CD4-positive, alpha-beta T cell (primary cell): ENCODE data around the gene NAGS. TPM values are rescaled to one million over a fixed set of nuclear protein-coding genes. Genes with fewer than 3 reads are reported as not detected.

Experiments used
- ATAC-seq: fragments of 200-7000 bp; cut with Tn5 transposase; one replicate; pipeline ENCODE4 v1.10.0; 2022; ENCODE audit warnings: mild to moderate bottlenecking; ENCODE audit not compliant: poor library complexity
- CTCF ChIA-PET: fragments of 350-600 bp; sonication (Branson Sonifier 250); formaldehyde crosslinking; loops from one replicate; lab custom pipeline; 2021; ENCODE audit warnings: antibody characterized with exemption, inconsistent platforms; lab: Charles Lee
- POLR2A ChIA-PET: fragments of 350-600 bp; sonication (Branson Sonifier 250); formaldehyde crosslinking; loops from one replicate; lab custom pipeline; 2021; ENCODE audit warnings: antibody characterized with exemption, inconsistent platforms; lab: Charles Lee
- DNase-seq, 14 experiments: peaks; one replicate each; pipeline ENCODE4 v3.0.0-alpha.2; 2013 to 2020; ENCODE audit warnings: mixed read lengths in 2 of 14
- H3K27ac ChIP-seq, 2 donors: one replicate each; pipeline versions ENCODE4 v1.5.1 to v1.7.0; 2013; ENCODE audit warnings: low read length in 2 of 2, low read depth in 1 of 2, mild to moderate bottlenecking in 1 of 2
- H3K27me3 ChIP-seq, 2 experiments: 1 replicate in 1 of 2; 2 replicates in 1 of 2; pipeline versions ENCODE4 v1.6.1 to v1.7.0; 2013; ENCODE audit warnings: low read length in 2 of 2, control low read depth in 1 of 2, mild to moderate bottlenecking in 1 of 2, moderate library complexity in 1 of 2; ENCODE audit not compliant: insufficient read depth in 2 of 2, control insufficient read depth in 1 of 2
- H3K36me3 ChIP-seq: one replicate; pipeline ENCODE4 v1.6.1; 2013; ENCODE audit warnings: low read length, control low read depth; ENCODE audit not compliant: insufficient read depth
- H3K4me1 ChIP-seq: one replicate; pipeline ENCODE4 v1.6.1; 2013; ENCODE audit warnings: low read length, control low read depth; ENCODE audit not compliant: insufficient read depth
- H3K4me3 ChIP-seq: one replicate; pipeline ENCODE4 v1.5.1; 2013; ENCODE audit warnings: mild to moderate bottlenecking, low read length, moderate library complexity
- H3K9me3 ChIP-seq, 2 experiments: 1 replicate in 1 of 2; 2 replicates in 1 of 2; pipeline versions ENCODE4 v1.6.1 to v1.7.0; 2013; ENCODE audit warnings: low read length in 2 of 2, mild to moderate bottlenecking in 2 of 2, control low read depth in 1 of 2, moderate library complexity in 1 of 2; ENCODE audit not compliant: control insufficient read depth in 1 of 2, insufficient read depth in 1 of 2
- H3K27ac Mint-ChIP-seq: one replicate; pipeline ENCODE4 v1.8.0; 2020; ENCODE audit warnings: mixed read lengths
- H3K27me3 Mint-ChIP-seq: one replicate; pipeline ENCODE4 v1.8.0; 2021; ENCODE audit warnings: mixed read lengths
- H3K36me3 Mint-ChIP-seq: one replicate; pipeline ENCODE4 v1.8.0; 2021; ENCODE audit warnings: low read depth, mixed read lengths
- H3K4me1 Mint-ChIP-seq: one replicate; pipeline ENCODE4 v1.8.0; 2021; ENCODE audit warnings: low read depth, mixed read lengths
- H3K4me3 Mint-ChIP-seq: one replicate; pipeline ENCODE4 v1.8.0; 2020; ENCODE audit warnings: mild to moderate bottlenecking, mixed read lengths
- H3K9me3 Mint-ChIP-seq: one replicate; pipeline ENCODE4 v1.8.0; 2020; ENCODE audit warnings: mixed read lengths
- CTCF ChIP-seq: fragments of 200-600 bp; IDR thresholded peaks from one replicate; pipeline ENCODE4 v1.8.0; 2022; ENCODE audit warnings: antibody characterized with exemption, mild to moderate bottlenecking
- intact Hi-C, 2 experiments: fragments of 100-400 bp; cut with DNase I in 1 of 2; cut with micrococcal nuclease in 1 of 2; formaldehyde crosslinking; loops; one replicate each; pipeline versions ENCODE4 v1.15.1 to v1.9.0; 2023 to 2025; cut with DNase I, micrococcal nuclease
- total RNA-seq, 174 experiments: library from RNA in 2 of 174; stranded (reverse) in 2 of 174; gene quantifications; one replicate each; pipeline ENCODE4 v1.2.3 and lab custom pipeline; 2021 to 2026

NAGS gene
- total RNA-seq, 2 experiments from 2014 or later, result 0.14 to 0.56 TPM

- Mint-ChIP-seq H3K4me1 (no peaks in the 10 kb centered on the region), H3K27me3 (peaks cover 81% of the 10 kb centered on the region), H3K36me3 (no peaks in the 10 kb centered on the region), H3K27ac (no peak overlapping the region), H3K9me3 (no peaks in the 10 kb centered on the region), H3K4me3 (no peak overlapping the region)
- DNase-seq (no peak), ATAC-seq (no peak)
- no peaks in the 10 kb centered on the region for H3K36me3 ChIP-seq
- H3K9me3 ChIP-seq, result peaks cover 0 to 6% of the 10 kb centered on the region in 2 experiments
- H3K27me3 ChIP-seq, result peaks cover 35 to 63% of the 10 kb centered on the region in 2 experiments
- ChIA-PET CTCF (no interaction called here), POLR2A (no interaction called here)
- no peak for TF ChIP-seq CTCF
- H3K27ac ChIP-seq, result no peak overlapping the region
- H3K4me3 ChIP-seq, result no peak overlapping the region
- intact Hi-C loops, result no loop called here
- peaks cover 15% of the 10 kb centered on the region for H3K4me1 ChIP-seq
These were observed 19.9 kb upstream of the NAGS start for GRCh38 chr17:43984521-43984920.

GRCh38 chr17:43986225-43986981 is 18.0 kb upstream of the NAGS start:
- Histone ChIP-seq H3K9me3 (peaks cover 0 to 6% of the 10 kb centered on the region in 2 experiments), H3K36me3 (no peaks in the 10 kb centered on the region), H3K27me3 (peaks cover 35 to 55% of the 10 kb centered on the region in 2 experiments), H3K4me1 (peaks cover 15% of the 10 kb centered on the region), H3K4me3 (no peak overlapping the region), H3K27ac (no peak overlapping the region)
- no peak overlapping the region for H3K4me3 Mint-ChIP-seq
- ATAC-seq, result no peak
- no peak overlapping the region for H3K27ac Mint-ChIP-seq
- intact Hi-C loops, result no loop called here
- no peak for DNase-seq
- no peaks in the 10 kb centered on the region for H3K36me3 Mint-ChIP-seq
- peaks cover 68% of the 10 kb centered on the region for H3K27me3 Mint-ChIP-seq
- CTCF ChIA-PET, result interaction anchor here (0.6 to 1.4 kb wide), 2 partner anchors 16 to 244 kb away, joined by 3 read pairs; no protein-coding TSS in a partner anchor
- no peaks in the 10 kb centered on the region for H3K9me3 Mint-ChIP-seq
- no peak for TF ChIP-seq CTCF
- POLR2A ChIA-PET, result no interaction called here
- H3K4me1 Mint-ChIP-seq, result no peaks in the 10 kb centered on the region

GRCh38 chr17:43987131-43988021 is 17.0 kb upstream of the NAGS start:
- intact Hi-C loops, result no loop called here
- H3K4me3 Mint-ChIP-seq, result no peak overlapping the region
- Histone ChIP-seq H3K27ac (no peak overlapping the region), H3K36me3 (no peaks in the 10 kb centered on the region), H3K27me3 (peaks cover 30 to 48% of the 10 kb centered on the region in 2 experiments), H3K9me3 (peaks cover 0 to 6% of the 10 kb centered on the region in 2 experiments), H3K4me1 (peaks cover 15% of the 10 kb centered on the region), H3K4me3 (no peak overlapping the region)
- no peak for TF ChIP-seq CTCF
- H3K27me3 Mint-ChIP-seq, result peaks cover 58% of the 10 kb centered on the region
- ATAC-seq (no peak), DNase-seq (no peak)
- no peaks in the 10 kb centered on the region for H3K9me3 Mint-ChIP-seq
- H3K27ac Mint-ChIP-seq, result no peak overlapping the region
- H3K4me1 Mint-ChIP-seq, result no peaks in the 10 kb centered on the region
- H3K36me3 Mint-ChIP-seq, result no peaks in the 10 kb centered on the region
- POLR2A ChIA-PET, result no interaction called here
- CTCF ChIA-PET, result interaction anchor here (1.4 kb wide), 1 partner anchor 17 kb away, joined by 3 read pairs; no protein-coding TSS in a partner anchor
